ENCODE results near the gene IKZF5.

DNA sequence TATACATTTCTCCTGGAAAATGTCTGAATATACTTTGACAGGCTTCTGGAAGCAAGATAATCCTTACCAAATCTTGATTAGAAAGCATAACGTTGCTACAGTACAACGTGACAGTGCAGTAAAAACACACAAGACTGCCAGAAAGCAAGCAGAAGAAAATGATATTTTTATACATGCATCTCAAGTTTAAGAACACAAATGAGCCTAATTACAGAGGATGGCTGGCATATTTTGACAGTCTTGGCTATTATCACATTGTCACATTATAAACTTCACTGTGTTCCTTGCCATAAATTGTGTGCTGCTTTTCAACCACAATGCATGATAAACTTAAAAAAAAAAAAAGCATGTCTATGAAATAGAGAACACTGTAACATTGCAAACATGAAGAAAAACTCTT is 4.3 kb downstream of the IKZF5 start:
- TF ChIP-seq, protein P1, sequence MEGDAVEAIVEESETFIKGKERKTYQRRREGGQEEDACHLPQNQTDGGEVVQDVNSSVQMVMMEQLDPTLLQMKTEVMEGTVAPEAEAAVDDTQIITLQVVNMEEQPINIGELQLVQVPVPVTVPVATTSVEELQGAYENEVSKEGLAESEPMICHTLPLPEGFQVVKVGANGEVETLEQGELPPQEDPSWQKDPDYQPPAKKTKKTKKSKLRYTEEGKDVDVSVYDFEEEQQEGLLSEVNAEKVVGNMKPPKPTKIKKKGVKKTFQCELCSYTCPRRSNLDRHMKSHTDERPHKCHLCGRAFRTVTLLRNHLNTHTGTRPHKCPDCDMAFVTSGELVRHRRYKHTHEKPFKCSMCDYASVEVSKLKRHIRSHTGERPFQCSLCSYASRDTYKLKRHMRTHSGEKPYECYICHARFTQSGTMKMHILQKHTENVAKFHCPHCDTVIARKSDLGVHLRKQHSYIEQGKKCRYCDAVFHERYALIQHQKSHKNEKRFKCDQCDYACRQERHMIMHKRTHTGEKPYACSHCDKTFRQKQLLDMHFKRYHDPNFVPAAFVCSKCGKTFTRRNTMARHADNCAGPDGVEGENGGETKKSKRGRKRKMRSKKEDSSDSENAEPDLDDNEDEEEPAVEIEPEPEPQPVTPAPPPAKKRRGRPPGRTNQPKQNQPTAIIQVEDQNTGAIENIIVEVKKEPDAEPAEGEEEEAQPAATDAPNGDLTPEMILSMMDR (IDR thresholded peaks at IDR 0.05) = no peak
- no peak for TF ChIP-seq POLR2A (IDR thresholded peaks at IDR 0.05)
